Smooth muscle cell (in vitro differentiated cells): ENCODE results near the gene TUFT1. TPM values are rescaled to one million over a fixed set of nuclear protein-coding genes. Genes with fewer than 3 reads are reported as not detected.

Source experiments
- DNase-seq: peaks from one replicate; lab custom pipeline; 2025; ENCODE audit not compliant: unreplicated experiment; lab: John Stamatoyannopoulos, UW
- H2AFZ ChIP-seq: fragments of 200-600 bp; sonication (generic); 2 replicates; pipeline ENCODE4 v1.6.0; 2016; ENCODE audit warnings: antibody characterized with exemption, low read depth, mild to moderate bottlenecking
- H3F3A ChIP-seq: fragments of 200-600 bp; sonication (generic); 2 replicates; pipeline ENCODE4 v1.6.0; 2017; ENCODE audit warnings: antibody characterized with exemption, low read depth
- H3K27ac ChIP-seq: fragments of 200-600 bp; sonication (generic); 2 replicates; pipeline ENCODE4 v1.5.1; 2016; ENCODE audit warnings: low read depth, mild to moderate bottlenecking
- H3K27me3 ChIP-seq: fragments of 200-600 bp; sonication (generic); 2 replicates; pipeline ENCODE4 v1.6.1; 2016; ENCODE audit warnings: low read depth, mild to moderate bottlenecking
- H3K36me3 ChIP-seq: fragments of 200-600 bp; sonication (generic); 2 replicates; pipeline ENCODE4 v1.5.1; 2016; ENCODE audit warnings: low read depth
- H3K4me1 ChIP-seq: fragments of 200-600 bp; sonication (generic); 2 replicates; pipeline ENCODE4 v1.5.1; 2016; ENCODE audit warnings: low read depth
- H3K4me2 ChIP-seq: fragments of 200-600 bp; sonication (generic); 2 replicates; pipeline ENCODE4 v1.6.0; 2016; ENCODE audit warnings: mild to moderate bottlenecking
- H3K4me3 ChIP-seq: fragments of 200-600 bp; sonication (generic); 2 replicates; pipeline ENCODE4 v1.5.1; 2016; ENCODE audit warnings: mild to moderate bottlenecking
- H3K79me2 ChIP-seq: fragments of 200-600 bp; sonication (generic); 2 replicates; pipeline ENCODE4 v1.6.0; 2016; ENCODE audit warnings: low read depth, mild to moderate bottlenecking
- H3K9ac ChIP-seq: fragments of 200-600 bp; sonication (generic); 2 replicates; pipeline ENCODE4 v1.6.0; 2016; ENCODE audit warnings: low read depth
- H3K9me3 ChIP-seq: fragments of 200-600 bp; sonication (generic); replicated peaks from 2 replicates; pipeline ENCODE4 v1.5.1; 2016; ENCODE audit warnings: low read depth
- H4K20me1 ChIP-seq: fragments of 200-600 bp; sonication (generic); 2 replicates; pipeline ENCODE4 v1.6.0; 2016; ENCODE audit warnings: low read depth
- CTCF ChIP-seq: fragments of 200-600 bp; sonication (generic); IDR thresholded peaks from 2 replicates; pipeline ENCODE4 v1.5.1; 2017; ENCODE audit warnings: borderline replicate concordance, mild to moderate bottlenecking, antibody characterized with exemption; ENCODE audit not compliant: insufficient read depth, poor library complexity, severe bottlenecking
- WGBS: methylation state at CpG from one replicate; pipeline ENCODE4 v1.1.7; 2016; ENCODE audit warnings: low lambda C conversion rate; 5-methylcytosine and 5-hydroxymethylcytosine counted together
- polyA plus RNA-seq: library from polyadenylated mRNA; unstranded; fragments of >200 nt; fragmentation: Nextera tagmentation; extraction: Ambion mirVana; gene quantifications from 2 replicates; pipeline ENCODE4 v1.2.1, GENCODE V29; 2016
- total RNA-seq: library from RNA; depleted of rRNA; stranded (reverse); fragments of >200 nt; gene quantifications from 2 replicates; pipeline ENCODE4 v1.2.3, GENCODE V29; 2014

The TUFT1 gene
- total and polyA plus RNA-seq, 2 experiments from 2014 or later = 15.1 to 20.0 TPM

GRCh38 chr1:151584278-151584677 is 44.2 kb downstream of the TUFT1 start:
- H3F3A ChIP-seq = no peaks in the 10 kb centered on the region
- 70% methylated on average over 6 of the region's 6 CpGs for WGBS
- peaks cover 6% of the 10 kb centered on the region for H3K4me1 ChIP-seq
- no peaks in the 10 kb centered on the region for H3K36me3 ChIP-seq
- H3K27ac ChIP-seq = no peak overlapping the region
- no peak overlapping the region for H3K4me3 ChIP-seq
- H3K4me2 ChIP-seq = no peak overlapping the region
- H3K79me2 ChIP-seq = no peaks in the 10 kb centered on the region
- TF ChIP-seq CTCF = no peak
- H3K27me3 ChIP-seq = no peaks in the 10 kb centered on the region
- no peak overlapping the region for H3K9ac ChIP-seq
- no peaks in the 10 kb centered on the region for H3K9me3 ChIP-seq
- H2AFZ ChIP-seq = no peak overlapping the region
- no peaks in the 10 kb centered on the region for H4K20me1 ChIP-seq
- DNase-seq = no peak

GRCh38 chr1:151584780-151585179 is 44.7 kb downstream of the TUFT1 start:
- Histone ChIP-seq H3F3A (no peaks in the 10 kb centered on the region), H3K27ac (peak overlapping the region; percentile 65), H3K79me2 (no peaks in the 10 kb centered on the region), H2AFZ (no peak overlapping the region), H4K20me1 (no peaks in the 10 kb centered on the region), H3K36me3 (no peaks in the 10 kb centered on the region), H3K4me1 (peaks cover 6% of the 10 kb centered on the region), H3K27me3 (no peaks in the 10 kb centered on the region), H3K4me2 (peak overlapping the region; percentile 32), H3K9ac (no peak overlapping the region), H3K9me3 (no peaks in the 10 kb centered on the region), H3K4me3 (no peak overlapping the region)
- no peak for DNase-seq
- TF ChIP-seq CTCF = no peak
- 69% methylated on average over 7 of the region's 7 CpGs for WGBS

GRCh38 chr1:151585622-151586021 is 45.5 kb downstream of the TUFT1 start:
- peak overlapping the region; percentile 65 for H3K27ac ChIP-seq
- no peak overlapping the region for H2AFZ ChIP-seq

More at GRCh38 chr1:151585622-151586021, 45.5 kb downstream of the TUFT1 start:
- no peak overlapping the region for H3K9ac ChIP-seq
- no peak for TF ChIP-seq CTCF
- WGBS = 0% methylated on average over 1 of the region's 1 CpG
- no peak for DNase-seq
- H3K27me3 ChIP-seq = no peaks in the 10 kb centered on the region
- H3K4me3 ChIP-seq = no peak overlapping the region
- H3F3A ChIP-seq = no peaks in the 10 kb centered on the region
- H3K4me1 ChIP-seq = peaks cover 6% of the 10 kb centered on the region
- H3K9me3 ChIP-seq = no peaks in the 10 kb centered on the region
- no peaks in the 10 kb centered on the region for H3K36me3 ChIP-seq
- no peaks in the 10 kb centered on the region for H3K79me2 ChIP-seq
- H3K4me2 ChIP-seq = peak overlapping the region; percentile 35
- H4K20me1 ChIP-seq = no peaks in the 10 kb centered on the region
